T-helper 1 cell treated with Interleukin-12 subunit alpha and Interleukin-12 subunit beta and Interleukin-4 antibody, amounts not matched to agents 30 ng/mL and 1 ng/mL, for 36 hours (primary cell): ENCODE data around the gene SLC10A7. TPM values are rescaled to one million over a fixed set of nuclear protein-coding genes. Genes with fewer than 3 reads are reported as not detected.

Experiments
- intact Hi-C: fragments of 100-400 bp; cut with micrococcal nuclease; formaldehyde crosslinking; loops from one replicate; pipeline ENCODE4 v1.15.1; 2024
- total RNA-seq: library from RNA; stranded (reverse); gene quantifications from 2 replicates; pipeline ENCODE4 v1.2.3, GENCODE V29; 2022

The SLC10A7 gene, protein sequence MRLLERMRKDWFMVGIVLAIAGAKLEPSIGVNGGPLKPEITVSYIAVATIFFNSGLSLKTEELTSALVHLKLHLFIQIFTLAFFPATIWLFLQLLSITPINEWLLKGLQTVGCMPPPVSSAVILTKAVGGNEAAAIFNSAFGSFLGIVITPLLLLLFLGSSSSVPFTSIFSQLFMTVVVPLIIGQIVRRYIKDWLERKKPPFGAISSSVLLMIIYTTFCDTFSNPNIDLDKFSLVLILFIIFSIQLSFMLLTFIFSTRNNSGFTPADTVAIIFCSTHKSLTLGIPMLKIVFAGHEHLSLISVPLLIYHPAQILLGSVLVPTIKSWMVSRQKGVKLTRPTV
- total RNA-seq = 26.9 and 28.6 TPM in 2 replicates

DNA sequence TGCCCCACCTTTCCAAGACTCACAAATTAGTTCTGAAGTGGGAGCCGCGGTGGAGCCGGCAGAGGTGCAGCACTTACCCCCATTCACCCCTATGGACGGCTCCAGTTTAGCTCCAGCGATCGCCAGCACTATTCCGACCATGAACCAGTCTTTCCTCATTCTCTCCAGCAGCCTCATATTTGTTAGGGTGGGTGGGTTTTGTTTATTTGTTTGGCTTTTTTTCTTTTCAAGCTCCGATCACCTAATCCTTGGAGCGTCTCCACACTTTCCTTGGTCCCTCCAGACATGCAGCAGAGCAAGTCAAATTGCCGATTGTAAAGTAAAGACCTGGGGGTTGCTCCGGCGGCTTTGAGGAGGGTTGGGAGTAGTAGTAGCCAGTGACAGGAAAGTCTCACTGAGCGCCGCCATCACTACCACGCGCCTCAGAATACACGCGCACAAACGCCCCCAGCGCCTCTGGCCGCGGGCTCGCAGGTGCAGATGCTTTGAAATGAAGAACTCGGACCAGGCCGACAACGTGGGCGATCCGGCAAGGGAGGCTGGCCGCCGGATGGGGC lies at the start of gene SLC10A7:
Gene SLC10A7 (minus strand): TSS at position 400 of the 557 bp plus-strand sequence. CDS start 223 bp downstream, at position 177.
- intact Hi-C loops = loop anchor here (1.0 to 5.0 kb wide), 18 partner anchors 35 to 1921 kb away; partner anchors contain the start of genes ABCE1, ANAPC10, LSM6 and MMAA

DNA sequence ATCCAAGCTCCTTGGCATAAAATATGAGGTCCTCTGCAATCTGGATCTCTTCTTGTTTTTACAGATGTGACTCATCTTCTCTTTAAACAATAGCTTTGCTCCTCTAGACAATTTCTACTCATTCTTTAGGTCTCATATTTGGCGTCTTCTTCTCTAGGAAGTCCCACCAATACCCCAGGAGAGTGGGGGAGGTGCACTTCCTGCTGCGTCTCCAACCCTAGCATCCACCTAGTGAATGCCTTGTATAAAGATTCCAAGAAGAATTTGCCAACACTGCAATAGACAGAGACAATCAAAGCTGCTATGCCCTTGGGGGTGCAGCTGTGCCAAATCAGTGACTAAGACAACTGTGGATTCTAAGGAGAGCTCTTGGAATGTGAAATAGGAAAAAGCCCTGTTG lies 45.7 kb upstream of the SLC10A7 start:
- intact Hi-C loops = no loop called here

DNA sequence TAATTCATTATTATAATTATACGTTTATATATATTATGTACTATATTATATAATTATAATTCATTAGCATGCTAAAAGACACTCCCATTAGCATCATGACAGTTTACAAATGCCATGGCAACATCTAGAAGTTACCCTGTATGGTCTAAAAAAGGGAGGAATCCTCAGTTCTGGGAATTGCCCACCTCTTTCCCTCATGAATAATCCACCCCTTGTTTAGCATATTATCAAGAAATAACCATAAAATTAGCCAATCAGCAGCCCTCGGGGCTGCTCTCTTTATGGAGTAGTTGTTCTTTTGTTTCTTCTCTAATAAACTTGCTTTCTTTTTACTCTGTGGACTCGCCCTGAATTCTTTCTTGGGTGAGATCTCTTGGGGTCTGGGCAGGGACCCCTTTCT lies 42.8 kb upstream of the SLC10A7 start:
- intact Hi-C loops = no loop called here

DNA sequence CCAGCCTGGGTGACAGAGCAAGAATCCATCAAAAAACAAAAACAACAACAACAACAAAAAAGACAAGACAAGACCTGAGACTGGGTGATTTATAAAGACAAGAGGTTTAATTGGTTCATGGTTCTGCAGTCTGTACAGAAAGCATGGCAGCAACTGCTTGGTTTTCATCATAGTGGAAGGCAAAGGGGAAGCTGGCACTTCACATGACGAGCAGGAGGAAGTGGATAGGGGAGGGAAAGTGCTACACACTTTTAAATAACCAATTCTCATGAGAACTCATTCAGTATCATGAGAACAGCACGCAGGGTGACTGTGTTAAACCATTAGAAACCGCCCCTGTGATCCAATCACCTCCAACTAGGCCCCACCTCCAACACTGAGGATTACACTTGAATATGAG lies 28.4 kb upstream of the SLC10A7 start:
- intact Hi-C loops = no loop called here

DNA sequence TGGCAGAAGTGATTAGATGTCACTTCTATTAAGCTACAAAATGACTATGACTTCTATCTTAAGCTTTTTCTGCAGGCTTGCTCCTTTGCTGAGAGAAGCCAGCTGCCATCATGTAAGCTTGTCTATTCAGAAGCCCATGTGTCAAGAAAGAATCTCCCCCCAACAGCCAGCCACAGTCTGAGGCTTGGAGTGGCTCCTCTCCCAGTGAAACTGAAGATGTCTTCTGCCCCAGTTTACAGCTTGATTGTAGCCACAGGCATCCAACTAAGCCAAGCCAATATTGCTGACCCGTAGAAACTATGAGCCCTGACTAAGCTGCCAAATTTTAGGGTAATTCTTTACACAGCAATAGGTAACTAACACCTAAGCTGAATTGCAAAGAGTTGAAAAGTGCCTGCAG lies 26.7 kb upstream of the SLC10A7 start:
- intact Hi-C loops = no loop called here

DNA sequence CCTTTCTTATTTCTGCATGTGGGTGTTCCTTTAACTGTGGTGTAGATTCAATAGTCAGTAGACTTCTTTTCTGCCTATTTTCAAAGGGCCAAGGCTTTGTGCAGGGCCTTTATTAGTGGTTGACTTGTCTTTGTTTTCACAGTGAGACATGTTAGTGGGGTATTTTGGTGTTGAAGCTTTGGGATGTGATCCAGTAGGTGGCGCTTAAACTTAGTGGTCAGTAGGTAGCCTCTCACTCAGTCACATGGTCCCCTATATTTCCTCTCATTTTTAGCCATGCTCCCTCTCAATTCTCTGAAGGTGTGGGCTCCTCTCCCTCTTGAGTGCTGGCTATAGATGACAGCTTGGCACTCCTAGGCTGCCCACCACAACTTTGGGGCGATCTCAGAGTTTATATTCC lies 23.4 kb upstream of the SLC10A7 start:
- intact Hi-C loops = no loop called here

DNA sequence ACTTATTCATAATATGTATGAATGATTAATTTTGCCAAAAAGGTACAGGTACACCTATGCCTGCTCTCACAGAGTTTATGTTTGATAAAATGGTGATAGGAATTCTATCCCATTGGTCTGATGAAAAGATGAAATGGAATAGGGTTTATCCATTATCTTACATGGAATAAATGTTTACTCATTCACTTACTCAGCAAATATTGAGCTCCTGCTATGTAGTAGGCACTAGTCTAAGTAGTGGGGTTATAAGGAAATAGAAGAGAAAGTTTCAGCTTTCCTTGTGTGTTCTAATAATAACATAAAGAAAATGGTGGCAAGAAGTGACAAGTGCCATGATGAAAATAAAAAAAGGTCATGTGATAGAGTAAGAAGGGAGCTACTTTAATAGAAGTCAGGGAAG lies 12.4 kb upstream of the SLC10A7 start:
- intact Hi-C loops = no loop called here

DNA sequence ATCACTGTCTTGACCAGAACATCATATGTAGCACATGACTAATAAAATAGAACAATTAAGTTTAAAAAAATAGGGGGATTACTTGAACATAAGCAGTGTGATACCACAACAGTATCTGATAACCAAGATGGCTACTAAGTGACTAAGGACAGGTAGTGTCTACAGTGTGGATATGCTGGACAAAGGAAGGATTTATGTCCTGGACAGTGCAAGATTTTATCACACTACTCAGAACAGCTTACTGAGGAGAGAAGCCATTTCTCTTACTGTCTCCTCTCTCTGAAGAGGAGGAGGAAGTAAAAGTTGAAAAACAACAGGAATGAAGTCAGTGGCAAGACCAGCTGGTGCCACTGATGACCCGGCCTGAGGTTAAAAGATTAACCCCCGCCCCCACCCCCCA lies 4.0 kb upstream of the SLC10A7 start:
- intact Hi-C loops = no loop called here

DNA sequence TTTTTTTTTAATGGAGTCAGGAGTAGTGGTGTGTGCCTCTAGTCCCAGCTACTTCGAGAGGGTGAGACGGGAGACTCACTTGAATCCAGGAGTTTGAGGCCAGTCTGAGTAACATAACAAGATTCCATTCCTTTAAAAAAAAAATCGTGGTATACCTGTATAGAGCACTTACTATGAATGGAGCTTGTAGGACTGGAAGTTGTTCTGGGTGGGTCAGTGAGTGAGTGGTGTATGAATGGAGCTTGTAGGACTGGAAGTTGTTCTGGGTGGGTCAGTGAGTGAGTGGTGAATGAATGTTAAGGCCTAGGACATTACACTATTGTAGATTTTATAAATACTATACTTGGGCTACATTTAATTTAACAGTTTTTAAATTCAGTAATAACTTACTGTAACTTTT lies 2.9 kb upstream of the SLC10A7 start:
- intact Hi-C loops = loop anchor here (5.0 kb wide), 5 partner anchors 113 to 1158 kb away; partner anchors contain the start of genes POU4F2, PRMT9 and SMAD1

DNA sequence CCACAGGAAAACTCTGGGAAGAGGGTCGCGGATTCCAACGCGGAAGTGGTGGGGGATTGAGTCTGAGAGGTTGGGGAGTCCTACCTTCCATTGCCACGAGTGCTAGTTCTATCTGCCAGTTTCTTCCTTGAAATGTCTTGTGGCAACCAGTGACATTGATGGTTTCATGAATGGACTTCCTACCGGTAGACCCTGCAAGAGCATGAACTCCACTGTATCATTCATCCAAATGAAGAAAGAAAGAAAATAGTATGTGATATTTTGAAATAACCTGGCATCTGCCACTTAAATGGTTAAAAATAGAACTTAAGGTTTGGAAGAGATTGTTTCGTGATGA lies 1.1 kb upstream of the SLC10A7 start:
- intact Hi-C loops = loop anchor here (1.0 to 5.0 kb wide), 8 partner anchors 114 to 1424 kb away; partner anchors contain the start of genes ABCE1, ANAPC10, MMAA and POU4F2

DNA sequence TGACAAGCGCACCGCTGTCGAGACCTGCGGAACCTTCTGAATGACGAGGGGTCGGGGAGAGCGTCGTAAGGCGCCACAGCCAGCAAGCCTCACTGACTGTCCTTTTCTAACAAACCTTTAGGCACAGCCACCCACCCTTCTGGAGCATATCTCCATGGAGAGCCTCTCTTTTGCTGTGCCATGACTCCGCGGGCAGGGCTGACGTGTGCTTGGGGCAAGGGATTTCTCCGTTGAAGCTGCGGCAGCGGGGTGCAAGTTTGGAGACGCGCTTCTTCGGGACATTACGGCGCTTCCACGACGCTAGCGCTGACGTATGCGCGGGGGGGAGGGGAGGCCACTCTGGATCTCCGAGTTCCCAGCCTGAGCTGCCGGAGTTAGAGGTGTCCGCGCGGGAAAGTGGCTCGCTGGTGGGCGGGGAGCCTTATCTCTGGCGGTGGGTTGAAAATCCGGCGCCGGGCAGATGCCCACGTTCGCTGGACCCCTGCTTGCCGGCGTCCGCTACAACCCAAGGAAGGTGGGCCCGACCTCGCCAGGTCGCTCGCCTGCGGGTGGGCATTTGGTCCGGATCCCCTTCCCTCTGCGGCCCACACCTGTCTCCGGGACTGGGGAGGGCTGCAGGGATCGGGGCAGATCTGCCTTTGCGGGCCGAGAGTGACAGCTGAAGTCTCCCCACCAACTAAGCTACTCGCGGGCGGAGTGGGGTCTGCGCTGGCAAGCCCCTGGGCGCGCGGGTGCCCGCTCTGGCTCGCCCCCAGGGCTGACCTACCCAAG lies 543 bp upstream of the SLC10A7 start:
- intact Hi-C loops = loop anchor here (1.0 to 5.0 kb wide), 8 partner anchors 115 to 1423 kb away; partner anchors contain the start of genes ABCE1, ANAPC10, MMAA and POU4F2

DNA sequence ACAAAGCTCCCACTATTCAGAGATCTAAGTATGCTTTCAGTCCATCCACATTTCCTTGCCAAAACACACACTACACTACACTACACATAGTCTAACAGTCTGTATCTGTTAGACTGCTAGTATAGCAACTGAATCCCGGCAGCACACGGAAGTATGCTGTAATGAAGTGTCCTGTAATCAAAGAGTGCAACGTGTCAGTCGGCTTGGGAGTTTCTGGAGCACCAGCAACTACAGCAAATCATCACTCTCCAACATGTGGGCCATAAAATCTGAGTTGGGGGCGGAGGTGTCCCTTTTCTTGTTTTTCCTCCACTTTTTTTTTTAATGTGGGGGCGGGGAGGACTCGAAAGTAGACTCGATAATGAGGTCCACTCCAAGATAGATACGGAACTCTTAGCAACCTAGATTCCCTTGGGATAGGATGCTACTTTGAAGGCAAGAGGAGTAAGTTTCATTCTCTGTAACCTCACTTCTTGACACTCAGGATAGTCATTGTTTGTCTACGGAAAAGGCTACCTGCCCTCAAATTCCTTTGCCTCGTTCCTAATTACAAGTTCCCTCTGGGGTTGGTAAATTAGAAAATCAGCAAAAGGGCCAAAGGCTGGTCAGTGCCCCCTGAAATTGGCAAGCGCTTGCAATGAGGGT lies 722 bp downstream of the SLC10A7 start:
- intact Hi-C loops = loop anchor here (1.0 to 5.0 kb wide), 15 partner anchors 34 to 1922 kb away; partner anchors contain the start of genes LSM6, NR3C2, OTUD4 and POU4F2

DNA sequence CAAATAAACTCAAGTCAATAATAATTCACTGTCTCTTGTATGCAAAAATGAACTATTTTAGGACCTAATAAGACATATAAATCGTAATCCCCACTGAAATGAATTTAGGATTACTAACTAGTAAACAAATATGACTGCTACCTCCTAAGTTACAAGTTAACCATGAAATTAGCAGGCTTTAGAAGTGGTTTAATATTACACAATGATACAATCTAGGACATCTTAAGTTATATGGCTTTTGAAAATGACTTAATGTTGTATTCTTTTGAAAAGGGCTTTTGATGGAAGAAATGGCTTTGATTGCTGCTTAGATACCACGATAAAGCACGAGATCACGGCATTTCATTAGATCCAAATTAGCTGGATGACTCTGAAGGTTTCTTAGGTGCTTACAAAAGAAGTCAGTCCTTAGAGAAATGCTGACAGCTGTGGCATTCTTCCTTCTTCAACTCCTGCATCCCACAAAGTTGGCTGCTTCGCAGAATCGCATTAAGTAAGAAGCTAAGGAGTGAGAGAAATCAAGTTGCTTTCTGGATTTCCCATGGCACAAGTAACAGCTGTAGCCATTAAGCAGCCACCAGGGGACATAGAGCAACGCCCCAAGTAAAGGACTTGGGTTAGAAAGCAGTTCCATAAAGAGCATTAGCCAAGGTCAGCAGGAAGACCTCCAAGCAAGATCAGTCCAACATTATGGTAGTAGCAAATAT lies 6.9 kb downstream of the SLC10A7 start:
- intact Hi-C loops = no loop called here

DNA sequence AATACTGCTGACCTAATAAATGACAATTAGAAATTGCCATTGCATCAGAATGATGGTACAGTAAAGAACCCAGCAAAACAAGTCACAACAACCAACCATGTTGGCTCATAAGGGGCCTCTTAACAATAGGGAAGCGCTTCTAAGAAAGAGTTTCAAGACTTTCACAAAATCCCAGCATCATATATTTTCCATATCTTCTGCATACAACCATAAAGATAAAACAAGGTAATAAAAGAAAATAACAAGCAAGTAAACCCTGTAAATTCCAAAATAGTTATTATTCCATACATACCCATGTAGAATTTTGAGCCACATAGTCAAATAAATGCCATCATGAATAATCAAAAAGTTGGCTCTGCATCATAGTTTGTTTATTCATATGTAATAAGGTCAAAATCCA lies 8.2 kb downstream of the SLC10A7 start:
- intact Hi-C loops = no loop called here

DNA sequence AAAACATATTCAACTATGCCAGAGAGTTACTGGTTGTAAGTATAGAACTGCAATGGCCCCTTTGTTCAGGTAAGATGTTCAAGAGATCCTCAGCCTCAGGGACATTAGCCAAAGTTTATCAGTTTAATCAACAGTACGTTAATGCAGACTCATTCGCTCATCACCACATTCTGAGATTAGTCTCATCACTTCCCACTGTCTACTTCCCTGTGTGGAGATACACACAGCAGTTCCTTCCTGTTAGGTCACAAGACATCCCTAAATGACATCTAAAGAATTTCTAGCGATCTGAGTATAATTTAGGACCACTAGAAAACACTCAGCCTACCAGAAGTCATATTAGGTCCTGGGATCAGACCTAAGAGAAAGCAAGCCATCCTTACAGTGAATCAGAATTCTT lies 10.4 kb downstream of the SLC10A7 start:
- intact Hi-C loops = no loop called here

DNA sequence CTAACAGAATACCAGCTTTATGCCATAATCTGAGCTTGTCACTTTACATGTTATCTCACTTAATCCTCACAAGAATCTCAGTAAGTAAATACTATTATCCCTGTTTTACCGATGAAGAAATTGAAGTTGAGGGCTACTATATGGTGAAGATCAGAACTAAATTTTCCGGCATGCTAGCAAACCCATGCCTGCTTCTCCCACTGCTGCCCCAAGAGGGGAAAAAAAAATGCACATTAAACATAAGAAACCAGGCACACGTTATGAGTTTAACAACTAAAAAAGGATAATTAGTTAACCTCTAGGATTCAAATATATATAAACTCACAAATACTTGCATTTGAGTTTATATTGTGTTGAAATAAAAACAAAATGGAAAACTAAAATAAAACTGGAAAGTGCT lies 10.8 kb downstream of the SLC10A7 start:
- intact Hi-C loops = no loop called here

DNA sequence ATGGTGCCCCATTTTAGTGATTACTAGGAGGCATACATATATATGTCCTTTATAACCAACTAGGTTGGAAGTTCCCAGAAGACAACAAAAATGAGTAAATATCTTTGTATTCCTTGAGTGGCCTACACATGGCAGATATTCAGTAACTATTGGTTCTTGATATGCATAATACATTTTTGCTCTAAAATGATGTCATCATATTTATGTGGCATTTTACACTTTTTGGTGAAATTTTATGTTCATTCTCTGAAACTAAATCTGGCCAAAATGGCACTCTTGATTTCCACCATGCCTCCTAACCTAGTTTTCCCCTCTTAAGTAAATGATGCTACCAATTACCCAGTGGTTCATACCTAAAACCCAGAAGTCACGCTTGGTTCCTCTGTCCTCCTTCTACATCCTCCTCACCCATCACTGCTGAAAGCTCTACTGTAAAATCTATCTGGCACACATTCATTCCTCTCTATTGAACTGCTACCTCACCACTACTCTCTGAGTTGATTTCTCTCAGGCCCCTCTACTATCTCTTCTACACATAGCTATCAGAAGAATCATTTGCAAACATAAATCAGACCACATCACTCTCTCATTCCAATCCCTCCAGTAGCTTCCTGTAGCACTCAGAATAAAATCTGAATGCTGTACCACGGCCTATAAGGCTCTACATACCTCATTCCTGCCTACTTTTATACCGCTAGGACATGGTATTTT lies 13.4 kb downstream of the SLC10A7 start:
- intact Hi-C loops = no loop called here

DNA sequence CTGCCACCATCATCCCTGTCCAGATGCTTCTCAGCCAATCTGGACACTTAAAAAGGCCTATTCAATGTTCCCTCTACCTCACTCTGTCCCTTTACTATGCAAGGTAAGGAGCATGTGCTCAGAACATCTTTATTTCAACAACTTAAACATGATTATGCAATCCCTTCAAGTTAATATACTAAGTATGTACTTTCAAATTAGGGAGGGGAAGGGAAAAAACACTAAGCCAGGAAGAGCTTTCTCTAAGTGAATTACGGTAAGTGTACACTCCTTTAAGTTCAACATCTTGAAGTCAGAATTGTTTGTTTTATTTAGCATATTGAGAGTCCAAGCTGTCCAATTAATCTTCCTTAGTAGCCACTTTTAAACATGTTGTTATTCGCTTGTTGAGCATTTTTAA lies 14.1 kb downstream of the SLC10A7 start:
- intact Hi-C loops = no loop called here

DNA sequence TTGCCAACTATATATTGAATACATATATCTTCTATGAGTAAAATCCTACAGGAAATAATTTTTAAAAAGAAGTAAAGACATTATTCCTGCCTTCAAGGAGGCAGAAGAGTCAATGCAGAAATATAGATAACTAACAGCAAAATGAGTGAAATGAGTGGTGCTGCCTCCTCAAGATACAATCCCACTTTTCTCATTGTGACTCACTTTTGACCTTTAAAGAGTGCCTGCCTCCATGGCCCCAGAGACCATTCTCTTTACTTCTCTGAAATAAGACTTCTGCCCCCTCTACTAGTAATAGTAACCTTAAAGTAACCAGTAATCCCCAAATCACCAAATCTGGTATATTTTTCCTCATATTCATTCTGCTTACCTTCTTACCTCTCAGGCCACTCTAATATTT lies 15.5 kb downstream of the SLC10A7 start:
- intact Hi-C loops = no loop called here

DNA sequence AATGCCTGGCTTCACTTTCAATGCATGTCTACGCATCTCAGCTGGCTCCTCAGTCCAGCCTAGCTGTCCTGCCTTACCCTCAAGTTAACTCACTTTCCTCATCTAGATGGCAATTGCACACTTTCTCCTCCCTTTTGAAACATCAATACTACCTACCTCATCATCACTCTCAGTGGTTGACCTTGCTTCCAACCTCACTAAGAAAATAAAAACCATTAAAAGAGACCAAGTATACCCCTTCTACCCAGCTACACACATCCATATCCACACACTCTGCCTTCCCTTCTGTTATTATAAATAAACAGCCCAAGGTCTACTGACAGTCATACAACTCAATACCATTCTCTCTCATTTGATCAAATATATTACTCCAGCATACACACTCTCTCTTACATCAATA lies 21.5 kb downstream of the SLC10A7 start:
- intact Hi-C loops = no loop called here
